PC-9 (cell line): ENCODE data around the gene MXRA7. TPM values are rescaled to one million over a fixed set of nuclear protein-coding genes. Genes with fewer than 3 reads are reported as not detected.

Experiments used
- Bru-seq: library from RNA; stranded (reverse); fragments of 400-500 nt; gene quantifications from one replicate; lab custom pipeline; 2021; lab: Mats Ljungman, UMichigan
- BruChase-seq, 2 experiments: library from RNA; stranded (reverse); fragments of 400-500 nt; gene quantifications; one replicate each; lab custom pipeline; 2021; lab: Mats Ljungman, UMichigan
- BruUV-seq: library from RNA; stranded (reverse); fragments of 400-500 nt; replicated peaks from 2 replicates; lab custom pipeline; 2021; lab: Mats Ljungman, UMichigan
- CTCF ChIA-PET: fragments of 300-600 bp; sonication (Branson Sonifier 250); formaldehyde crosslinking; loops from one replicate; lab custom pipeline; 2022; ENCODE audit warnings: antibody characterized with exemption; lab: Charles Lee
- POLR2A ChIA-PET: fragments of 300-600 bp; sonication (Branson Sonifier 250); formaldehyde crosslinking; loops from one replicate; lab custom pipeline; 2022; ENCODE audit warnings: antibody characterized with exemption; ENCODE audit not compliant: unreplicated experiment; lab: Charles Lee
- DNase-seq, 2 experiments: peaks; one replicate each; pipeline versions ENCODE4 v3.0.0 to v3.0.0-alpha.2; 2015 to 2022; ENCODE audit warnings: mixed read lengths in 1 of 2
- H2AFZ ChIP-seq: fragments of 200-600 bp; sonication (generic); 2 replicates; pipeline ENCODE4 v1.8.1; 2017; ENCODE audit warnings: antibody characterized with exemption
- H3F3A ChIP-seq: fragments of 200-600 bp; sonication (generic); 2 replicates; pipeline ENCODE4 v1.8.1; 2017; ENCODE audit warnings: antibody characterized with exemption, mild to moderate bottlenecking, low read depth; ENCODE audit not compliant: insufficient read depth
- H3K27ac ChIP-seq: fragments of 200-600 bp; sonication (generic); 2 replicates; pipeline ENCODE4 v1.6.1; 2016; ENCODE audit warnings: mixed run types
- H3K27me3 ChIP-seq: fragments of 200-600 bp; sonication (generic); 2 replicates; pipeline ENCODE4 v1.6.1; 2016; ENCODE audit warnings: low read depth, mixed run types; ENCODE audit not compliant: insufficient read depth
- H3K36me3 ChIP-seq: fragments of 200-600 bp; sonication (generic); 2 replicates; pipeline ENCODE4 v1.6.1; 2016; ENCODE audit warnings: low read depth, mixed run types
- H3K4me1 ChIP-seq: fragments of 200-600 bp; sonication (generic); replicated peaks from 2 replicates; pipeline ENCODE4 v1.6.1; 2016; ENCODE audit warnings: mixed run types; ENCODE audit not compliant: insufficient read depth
- H3K4me2 ChIP-seq: fragments of 200-600 bp; sonication (generic); 2 replicates; pipeline ENCODE4 v1.6.1; 2017; ENCODE audit warnings: mixed run types
- H3K4me3 ChIP-seq: fragments of 200-600 bp; sonication (generic); 2 replicates; pipeline ENCODE4 v1.6.1; 2016; ENCODE audit warnings: mixed run types
- H3K79me2 ChIP-seq: fragments of 200-600 bp; sonication (generic); 2 replicates; pipeline ENCODE4 v1.6.1; 2017; ENCODE audit warnings: low read depth, mixed run types
- H3K9me2 ChIP-seq: fragments of 200-600 bp; sonication (generic); 2 replicates; pipeline ENCODE4 v1.8.1; 2017; ENCODE audit warnings: mild to moderate bottlenecking; ENCODE audit not compliant: insufficient read depth
- H3K9me3 ChIP-seq: fragments of 200-600 bp; sonication (generic); 2 replicates; pipeline ENCODE4 v1.8.1; 2016; ENCODE audit warnings: low read depth; ENCODE audit not compliant: insufficient read depth
- H4K20me1 ChIP-seq: fragments of 200-600 bp; sonication (generic); 2 replicates; pipeline ENCODE4 v1.8.1; 2017; ENCODE audit not compliant: insufficient read depth
- CTCF ChIP-seq: fragments of 200-600 bp; sonication (generic); conservative IDR thresholded peaks from 2 replicates; pipeline ENCODE4 v1.6.1; 2017; ENCODE audit warnings: mixed run types, antibody characterized with exemption, mild to moderate bottlenecking, moderate library complexity
- EZH2 ChIP-seq: fragments of 200-600 bp; sonication (generic); IDR thresholded peaks from 2 replicates; pipeline ENCODE4 v1.8.0; 2017; ENCODE audit warnings: antibody characterized with exemption, low read depth
- intact Hi-C: fragments of 100-400 bp; cut with micrococcal nuclease; formaldehyde crosslinking; loops from one replicate; pipeline ENCODE4 v1.10.0; 2022; ENCODE audit not compliant: unreplicated experiment
- long read RNA-seq: library from polyadenylated mRNA; stranded (forward); transcript quantifications from one replicate; pipeline ENCODE4 v2.0.0, GENCODE V29; 2022
- total RNA-seq: library from RNA; stranded (reverse); gene quantifications from 2 replicates; pipeline ENCODE4 v1.2.3, GENCODE V29; 2021

The MXRA7 gene
- 5.5 and 8.9 TPM in 2 replicates for total RNA-seq
- Bru-seq, nascent RNA = percentile 22 among the genes with signal in this experiment
- percentile 21 among the genes with signal in this experiment for BruChase-seq, experiment 1, labeled RNA remaining after a 2-hour chase
- percentile 24 among the genes with signal in this experiment for BruChase-seq, experiment 2, labeled RNA remaining after a 6-hour chase
- long read RNA-seq, full-length matches to known transcripts = 13 of 13 reads
- long read RNA-seq, partial matches to known transcripts = 0 of 13 reads
- long read RNA-seq, other reads (novel, unspliced or antisense) = 0 of 13 reads

- H2AFZ ChIP-seq = no peak within 1 kb of the TSS
- H4K20me1 ChIP-seq = no peaks in the 10 kb centered on the region
- intact Hi-C loops = loop anchor here (10.0 kb wide), 1 partner anchor 246 kb away; the partner anchor contains the start of gene AANAT
- no peaks in the 10 kb centered on the region for H3K9me3 ChIP-seq
- H3K36me3 ChIP-seq = no peaks in the 10 kb centered on the region
- no TSS peak for BruUV-seq
- peak within 1 kb of the TSS; percentile 76 for H3K4me2 ChIP-seq
- H3K27ac ChIP-seq = no peak within 1 kb of the TSS
- H3K4me1 ChIP-seq = 0 out of 2 replicates have a peak, but pooled peaks cover 6% of the 10 kb centered on the region
- H3K27me3 ChIP-seq = no peaks in the 10 kb centered on the region
- ChIA-PET CTCF (interaction anchor here (0.5 to 0.6 kb wide), 2 partner anchors 127 to 130 kb away, joined by 6 read pairs; no protein-coding TSS in a partner anchor), POLR2A (no interaction called here)
- TF ChIP-seq CTCF = no peak
- no peak for TF ChIP-seq EZH2
- no peaks in the 10 kb centered on the region for H3K79me2 ChIP-seq
- peak in 1 of 2 experiments; percentile 69 for DNase-seq
- no peaks in the 10 kb centered on the region for H3K9me2 ChIP-seq
- H3F3A ChIP-seq = peaks cover 7% of the 10 kb centered on the region; the same call in 1 of the 2 replicates
- peak within 1 kb of the TSS; percentile 56 for H3K4me3 ChIP-seq
Observed at GRCh38 chr17:76710863-76711611, at the start of gene MXRA7. MXRA7 (minus strand) TSS chr17:76710965; CDS start chr17:76710946, 19 bp downstream.

- H3K4me2 ChIP-seq = no peak overlapping the region
- H3K36me3 ChIP-seq = no peaks in the 10 kb centered on the region
- DNase-seq = no peak
- no peak overlapping the region for H3K4me3 ChIP-seq
- H2AFZ ChIP-seq = no peak overlapping the region
- H3K27ac ChIP-seq = no peak overlapping the region
- H3K9me2 ChIP-seq = no peaks in the 10 kb centered on the region
- TF ChIP-seq EZH2 (no peak), CTCF (no peak)
- H3K27me3 ChIP-seq = no peaks in the 10 kb centered on the region
- H3K4me1 ChIP-seq = no peaks in the 10 kb centered on the region
- ChIA-PET CTCF (no interaction called here), POLR2A (no interaction called here)
- no peaks in the 10 kb centered on the region for H3F3A ChIP-seq
- H3K9me3 ChIP-seq = no peaks in the 10 kb centered on the region
- H4K20me1 ChIP-seq = no peaks in the 10 kb centered on the region
- intact Hi-C loops = no loop called here
- no peaks in the 10 kb centered on the region for H3K79me2 ChIP-seq
- no TSS peak for BruUV-seq
Observed at GRCh38 chr17:76758570-76758969, 47.8 kb upstream of the MXRA7 start.

- Histone ChIP-seq H3K9me2 (no peaks in the 10 kb centered on the region), H3K36me3 (no peaks in the 10 kb centered on the region), H3K4me1 (no peaks in the 10 kb centered on the region), H3K4me3 (no peak overlapping the region), H3K9me3 (no peaks in the 10 kb centered on the region), H3K79me2 (no peaks in the 10 kb centered on the region), H2AFZ (no peak overlapping the region), H3K4me2 (no peak overlapping the region), H4K20me1 (no peaks in the 10 kb centered on the region), H3K27ac (no peak overlapping the region), H3K27me3 (no peaks in the 10 kb centered on the region), H3F3A (no peaks in the 10 kb centered on the region)
- ChIA-PET POLR2A (no interaction called here), CTCF (no interaction called here)
- intact Hi-C loops = no loop called here
- no TSS peak for BruUV-seq
- TF ChIP-seq EZH2 = no peak
- TF ChIP-seq CTCF = no peak
- DNase-seq = no peak
Observed at GRCh38 chr17:76757256-76757655, 46.5 kb upstream of the MXRA7 start.
